Glomerular endothelial cell (primary cell): ENCODE results near the gene ARHGAP42. TPM values are rescaled to one million over a fixed set of nuclear protein-coding genes. Genes with fewer than 3 reads are reported as not detected.

Source experiments
- DNase-seq: peaks from one replicate; pipeline ENCODE4 v3.0.0-alpha.2; 2011; ENCODE audit warnings: low read depth, low spot score; ENCODE audit errors: extremely low read depth
- total RNA-seq: library from RNA; depleted of rRNA; stranded (reverse); fragments of >200 nt; gene quantifications from 2 replicates; pipeline ENCODE4 v1.2.3, GENCODE V29; 2015

Gene ARHGAP42
- total RNA-seq, 1 donor from 2014 or later = 11.9 TPM

GRCh38 chr11:100756559-100756958, 69.5 kb downstream of the ARHGAP42 start:
- DNase-seq = no peak

GRCh38 chr11:100757646-100758045, 70.6 kb downstream of the ARHGAP42 start:
- no peak for DNase-seq

- no peak for DNase-seq
These were observed 72.0 kb downstream of the ARHGAP42 start for GRCh38 chr11:100759106-100759505.

- DNase-seq = no peak
These were observed 72.8 kb downstream of the ARHGAP42 start for GRCh38 chr11:100759856-100760255.

GRCh38 chr11:100760744-100761143, 73.7 kb downstream of the ARHGAP42 start:
- DNase-seq = no peak

GRCh38 chr11:100761841-100762240, 74.8 kb downstream of the ARHGAP42 start:
- no peak for DNase-seq

- DNase-seq = no peak
These were observed 79.7 kb downstream of the ARHGAP42 start for GRCh38 chr11:100766764-100767163.

GRCh38 chr11:100769165-100769564, 82.1 kb downstream of the ARHGAP42 start:
- DNase-seq = no peak

- DNase-seq = no peak
These were observed 82.5 kb downstream of the ARHGAP42 start for GRCh38 chr11:100769617-100770016.

GRCh38 chr11:100774132-100774531, 87.0 kb downstream of the ARHGAP42 start:
- DNase-seq = no peak

- DNase-seq = no peak
These were observed 87.8 kb downstream of the ARHGAP42 start for GRCh38 chr11:100774859-100775258.

- DNase-seq = no peak
These were observed 89.3 kb downstream of the ARHGAP42 start for GRCh38 chr11:100776212-100776896.

- DNase-seq = no peak
These were observed 90.0 kb downstream of the ARHGAP42 start for GRCh38 chr11:100777103-100777502.

GRCh38 chr11:100777736-100778135, 90.6 kb downstream of the ARHGAP42 start:
- no peak for DNase-seq

- DNase-seq = no peak
These were observed 91.2 kb downstream of the ARHGAP42 start for GRCh38 chr11:100778166-100778785.

GRCh38 chr11:100780470-100780869, 93.4 kb downstream of the ARHGAP42 start:
- no peak for DNase-seq

- DNase-seq = no peak
These were observed 98.3 kb downstream of the ARHGAP42 start for GRCh38 chr11:100785148-100785983.

- no peak for DNase-seq
These were observed 101.6 kb downstream of the ARHGAP42 start for GRCh38 chr11:100788561-100789295.

GRCh38 chr11:100789500-100789899, 102.4 kb downstream of the ARHGAP42 start:
- DNase-seq = no peak

GRCh38 chr11:100790073-100790472, 103.0 kb downstream of the ARHGAP42 start:
- no peak for DNase-seq

GRCh38 chr11:100791103-100791502, 104.0 kb downstream of the ARHGAP42 start:
- no peak for DNase-seq
